GM19468 (cell line): ENCODE results near the gene PVALEF.
"Not testable (repeated sequence)": the region's sequence is repeated elsewhere in the genome, so short reads cannot be mapped to it uniquely, and the experiment has no call there.

Source experiments
- ATAC-seq: cut with Tn5 transposase; IDR thresholded peaks from one replicate; pipeline ENCODE4 v1.9.1; 2021; ENCODE audit warnings: mild to moderate bottlenecking, moderate library complexity, moderate number of reproducible peaks; ENCODE audit not compliant: unreplicated experiment; ENCODE audit errors: extremely low read depth

The PVALEF gene

GRCh38 chr17:81142301-81143199 is 22.8 kb upstream of the PVALEF start:
- ATAC-seq, result no peak

GRCh38 chr17:81143200-81143527 is 22.1 kb upstream of the PVALEF start:
- no peak for ATAC-seq

GRCh38 chr17:81143717-81144422 is 21.4 kb upstream of the PVALEF start:
- no peak for ATAC-seq

GRCh38 chr17:81144423-81144781 is 20.9 kb upstream of the PVALEF start:
- ATAC-seq, result no peak

- not testable (repeated sequence) for ATAC-seq
Observed at GRCh38 chr17:81146208-81146607, 19.1 kb upstream of the PVALEF start.

GRCh38 chr17:81147701-81148100 is 17.6 kb upstream of the PVALEF start:
- no peak for ATAC-seq

- no peak for ATAC-seq
Observed at GRCh38 chr17:81148571-81148970, 16.7 kb upstream of the PVALEF start.

GRCh38 chr17:81148986-81149533 is 16.2 kb upstream of the PVALEF start:
- ATAC-seq, result no peak

GRCh38 chr17:81150377-81151077 is 14.8 kb upstream of the PVALEF start:
- no peak for ATAC-seq

GRCh38 chr17:81151278-81151677 is 14.0 kb upstream of the PVALEF start:
- no peak for ATAC-seq

GRCh38 chr17:81152288-81152828 is 12.9 kb upstream of the PVALEF start:
- ATAC-seq, result no peak

- no peak for ATAC-seq
Observed at GRCh38 chr17:81153340-81153803, 11.9 kb upstream of the PVALEF start.

- not testable (repeated sequence) for ATAC-seq
Observed at GRCh38 chr17:81154016-81154415, 11.3 kb upstream of the PVALEF start.

GRCh38 chr17:81154961-81155360 is 10.3 kb upstream of the PVALEF start:
- no peak for ATAC-seq

- no peak for ATAC-seq
Observed at GRCh38 chr17:81156866-81157805, 8.2 kb upstream of the PVALEF start.

- ATAC-seq, result no peak
Observed at GRCh38 chr17:81157848-81158687, 7.2 kb upstream of the PVALEF start.

- ATAC-seq, result no peak
Observed at GRCh38 chr17:81158688-81159590, 6.4 kb upstream of the PVALEF start.
